Neural crest cell (in vitro differentiated cells): ENCODE measurements around the gene COX4I2. TPM values are rescaled to one million over a fixed set of nuclear protein-coding genes. Genes with fewer than 3 reads are reported as not detected.

Experiments used
- DNase-seq: peaks from one replicate; pipeline ENCODE4 v3.0.0; 2021; ENCODE audit warnings: low read depth, mixed read lengths, low spot score
- H3K27ac Mint-ChIP-seq: one replicate; pipeline ENCODE4 v1.8.0; 2021; ENCODE audit warnings: mild to moderate bottlenecking, mixed read lengths; ENCODE audit not compliant: unreplicated experiment
- H3K27me3 Mint-ChIP-seq: 2 replicates; pipeline ENCODE4 v1.8.0; 2021; ENCODE audit warnings: low read depth, mild to moderate bottlenecking, mixed read lengths
- H3K36me3 Mint-ChIP-seq: 2 replicates; pipeline ENCODE4 v1.8.0; 2021; ENCODE audit warnings: low read depth, mild to moderate bottlenecking, mixed read lengths
- H3K4me1 Mint-ChIP-seq: 2 replicates; pipeline ENCODE4 v1.8.0; 2021; ENCODE audit warnings: mixed read lengths
- H3K4me3 Mint-ChIP-seq: one replicate; pipeline ENCODE4 v1.8.0; 2021; ENCODE audit warnings: mild to moderate bottlenecking, mixed read lengths
- H3K9me3 Mint-ChIP-seq: 2 replicates; pipeline ENCODE4 v1.8.0; 2021; ENCODE audit warnings: mixed read lengths
- CTCF ChIP-seq: fragments of 200-600 bp; sonication (generic); conservative IDR thresholded peaks from 2 replicates; pipeline ENCODE4 v1.5.0; 2021; ENCODE audit warnings: antibody characterized with exemption, mild to moderate bottlenecking
- total RNA-seq: library from RNA; stranded (reverse); gene quantifications from 2 replicates; pipeline ENCODE4 v1.2.1, GENCODE V29; 2021

Gene COX4I2
- total RNA-seq, 1 donor from 2014 or later: not detected

- TF ChIP-seq CTCF: no peak
- Mint-ChIP-seq H3K9me3 (no peaks in the 10 kb centered on the region), H3K4me1 (peaks cover 44% of the 10 kb centered on the region), H3K36me3 (no peaks in the 10 kb centered on the region), H3K4me3 (peak overlapping the region; percentile 81), H3K27ac (no peak overlapping the region), H3K27me3 (peaks cover 41% of the 10 kb centered on the region)
- DNase-seq: no peak
Observed at GRCh38 chr20:31602779-31603441, 34.8 kb upstream of the COX4I2 start.

- peaks cover 51% of the 10 kb centered on the region for H3K4me1 Mint-ChIP-seq
- no peaks in the 10 kb centered on the region for H3K9me3 Mint-ChIP-seq
- TF ChIP-seq CTCF: no peak
- peak overlapping the region; percentile 92 for H3K4me3 Mint-ChIP-seq
- H3K27me3 Mint-ChIP-seq: peaks cover 51% of the 10 kb centered on the region
- peak overlapping the region; percentile 90 for H3K27ac Mint-ChIP-seq
- DNase-seq: peak; percentile 95
- no peaks in the 10 kb centered on the region for H3K36me3 Mint-ChIP-seq
Observed at GRCh38 chr20:31603822-31604566, 33.7 kb upstream of the COX4I2 start.

GRCh38 chr20:31604567-31605030 lies 33.1 kb upstream of the COX4I2 start:
- Mint-ChIP-seq H3K36me3 (no peaks in the 10 kb centered on the region), H3K4me3 (peak overlapping the region; percentile 92), H3K27me3 (peaks cover 57% of the 10 kb centered on the region), H3K9me3 (no peaks in the 10 kb centered on the region), H3K4me1 (peaks cover 52% of the 10 kb centered on the region), H3K27ac (peak overlapping the region; percentile 90)
- no peak for TF ChIP-seq CTCF
- DNase-seq: no peak

GRCh38 chr20:31605031-31605901 lies 32.4 kb upstream of the COX4I2 start, which contains the start of gene ID1:
Gene ID1 (plus strand): TSS chr20:31605289. CDS start chr20:31605388, 99 bp downstream.
- H3K4me3 Mint-ChIP-seq: peak within 1 kb of the TSS; percentile 92
- peak within 1 kb of the TSS; percentile 90 for H3K27ac Mint-ChIP-seq
- no peaks in the 10 kb centered on the region for H3K36me3 Mint-ChIP-seq
- DNase-seq: peak; percentile 89
- H3K4me1 Mint-ChIP-seq: peaks cover 52% of the 10 kb centered on the region
- peaks cover 61% of the 10 kb centered on the region for H3K27me3 Mint-ChIP-seq
- no peak for TF ChIP-seq CTCF
- no peaks in the 10 kb centered on the region for H3K9me3 Mint-ChIP-seq
